Neuronal stem cell (in vitro differentiated cells): ENCODE data around the gene SPOCD1.

ENCODE experiments used
- DNase-seq: peaks from one replicate; pipeline ENCODE4 v3.0.0-alpha.2; 2013; ENCODE audit warnings: low spot score
- H2AFZ ChIP-seq: one replicate; pipeline ENCODE4 v1.6.1; 2013; ENCODE audit warnings: mild to moderate bottlenecking, low read length, inconsistent platforms
- H2AK5ac ChIP-seq: 2 replicates; pipeline ENCODE4 v1.6.1; 2013; ENCODE audit warnings: low read depth, mild to moderate bottlenecking, inconsistent platforms, low read length, moderate library complexity, mixed read lengths
- H2BK120ac ChIP-seq: 2 replicates; pipeline ENCODE4 v1.6.1; 2013; ENCODE audit warnings: low read depth, mild to moderate bottlenecking, inconsistent platforms, low read length, moderate library complexity, mixed read lengths
- H2BK12ac ChIP-seq: one replicate; pipeline ENCODE4 v1.6.1; 2013; ENCODE audit warnings: low read length, inconsistent platforms
- H2BK15ac ChIP-seq: 2 replicates; pipeline ENCODE4 v1.6.1; 2013; ENCODE audit warnings: mild to moderate bottlenecking, low read length, inconsistent platforms, mixed read lengths
- H2BK5ac ChIP-seq: one replicate; pipeline ENCODE4 v1.6.1; 2013; ENCODE audit warnings: inconsistent platforms, mild to moderate bottlenecking, low read length, moderate library complexity
- H3K14ac ChIP-seq: one replicate; pipeline ENCODE4 v1.6.1; 2013; ENCODE audit warnings: low read length, inconsistent platforms
- H3K18ac ChIP-seq: 2 replicates; pipeline ENCODE4 v1.6.1; 2013; ENCODE audit warnings: low read length, inconsistent platforms
- H3K23ac ChIP-seq: 2 replicates; pipeline ENCODE4 v1.6.1; 2013; ENCODE audit warnings: low read depth, mild to moderate bottlenecking, mixed read lengths, low read length, inconsistent platforms; ENCODE audit not compliant: poor library complexity
- H3K27ac ChIP-seq: replicated peaks from 3 replicates; pipeline ENCODE4 v1.5.1; 2013; ENCODE audit warnings: low read length, inconsistent platforms
- H3K27me3 ChIP-seq, 3 experiments: 2 replicates each; pipeline ENCODE4 v1.6.1; 2013; ENCODE audit warnings: low read length in 3 of 3, mild to moderate bottlenecking in 2 of 3, inconsistent platforms in 1 of 3, low read depth in 1 of 3, mixed read lengths in 1 of 3, moderate library complexity in 1 of 3; ENCODE audit not compliant: control insufficient read depth in 3 of 3, insufficient read depth in 3 of 3
- H3K36me3 ChIP-seq, 2 donors: replicated peaks in 1 of 2; 2 replicates each; pipeline ENCODE4 v1.6.1; 2013; ENCODE audit warnings: low read length in 2 of 2; ENCODE audit not compliant: control insufficient read depth in 2 of 2, insufficient read depth in 2 of 2
- H3K4ac ChIP-seq: 2 replicates; pipeline ENCODE4 v1.6.1; 2013; ENCODE audit warnings: inconsistent platforms, mild to moderate bottlenecking, low read length, moderate library complexity
- H3K4me1 ChIP-seq, 2 donors: 1 replicate in 1 of 2; 2 replicates in 1 of 2; pipeline ENCODE4 v1.6.1; 2013; ENCODE audit warnings: low read length in 2 of 2, low read depth in 1 of 2; ENCODE audit not compliant: control insufficient read depth in 2 of 2, insufficient read depth in 1 of 2
- H3K4me2 ChIP-seq: one replicate; pipeline ENCODE4 v1.6.1; 2013; ENCODE audit warnings: mild to moderate bottlenecking, low read length, inconsistent platforms; ENCODE audit not compliant: insufficient read depth, poor library complexity, severe bottlenecking
- H3K4me3 ChIP-seq, 2 donors: 2 replicates each; pipeline ENCODE4 v1.5.1; 2013; ENCODE audit warnings: low read length in 2 of 2, mild to moderate bottlenecking in 2 of 2, inconsistent platforms in 1 of 2, moderate library complexity in 1 of 2
- H3K79me1 ChIP-seq: one replicate; pipeline ENCODE4 v1.6.1; 2013; ENCODE audit warnings: low read depth, mild to moderate bottlenecking, inconsistent platforms, low read length, moderate library complexity
- H3K9ac ChIP-seq: one replicate; pipeline ENCODE4 v1.6.1; 2013; ENCODE audit warnings: mild to moderate bottlenecking, low read depth, low read length, inconsistent platforms; ENCODE audit not compliant: poor library complexity
- H3K9me3 ChIP-seq, 2 donors: replicated peaks in 1 of 2; 2 replicates each; pipeline versions ENCODE3 to v1.6.1; 2013; ENCODE audit warnings: low read length in 2 of 2, mild to moderate bottlenecking in 2 of 2, inconsistent platforms in 1 of 2, low read depth in 1 of 2, mixed read lengths in 1 of 2, moderate library complexity in 1 of 2; ENCODE audit not compliant: control insufficient read depth in 2 of 2, insufficient read depth in 1 of 2
- H4K8ac ChIP-seq: one replicate; pipeline ENCODE4 v1.6.1; 2013; ENCODE audit warnings: low read depth, mild to moderate bottlenecking, inconsistent platforms, low read length, moderate library complexity
- H4K91ac ChIP-seq: one replicate; pipeline ENCODE4 v1.6.1; 2013; ENCODE audit warnings: low read length, low read depth, mild to moderate bottlenecking, inconsistent platforms; ENCODE audit not compliant: poor library complexity
- WGBS, 2 donors: extraction: QIAGEN DNeasy Blood & Tissue Kit; methylation state at CpG; one replicate each; pipeline ENCODE4 v1.1.7; 2013; ENCODE audit warnings: missing lambda C conversion rate in 2 of 2, mixed read lengths in 1 of 2; ENCODE audit not compliant: insufficient read length in 2 of 2, insufficient replicate concordance in 1 of 2; ENCODE audit errors: extremely low coverage in 2 of 2; 5-methylcytosine and 5-hydroxymethylcytosine counted together

SPOCD1 gene

DNA sequence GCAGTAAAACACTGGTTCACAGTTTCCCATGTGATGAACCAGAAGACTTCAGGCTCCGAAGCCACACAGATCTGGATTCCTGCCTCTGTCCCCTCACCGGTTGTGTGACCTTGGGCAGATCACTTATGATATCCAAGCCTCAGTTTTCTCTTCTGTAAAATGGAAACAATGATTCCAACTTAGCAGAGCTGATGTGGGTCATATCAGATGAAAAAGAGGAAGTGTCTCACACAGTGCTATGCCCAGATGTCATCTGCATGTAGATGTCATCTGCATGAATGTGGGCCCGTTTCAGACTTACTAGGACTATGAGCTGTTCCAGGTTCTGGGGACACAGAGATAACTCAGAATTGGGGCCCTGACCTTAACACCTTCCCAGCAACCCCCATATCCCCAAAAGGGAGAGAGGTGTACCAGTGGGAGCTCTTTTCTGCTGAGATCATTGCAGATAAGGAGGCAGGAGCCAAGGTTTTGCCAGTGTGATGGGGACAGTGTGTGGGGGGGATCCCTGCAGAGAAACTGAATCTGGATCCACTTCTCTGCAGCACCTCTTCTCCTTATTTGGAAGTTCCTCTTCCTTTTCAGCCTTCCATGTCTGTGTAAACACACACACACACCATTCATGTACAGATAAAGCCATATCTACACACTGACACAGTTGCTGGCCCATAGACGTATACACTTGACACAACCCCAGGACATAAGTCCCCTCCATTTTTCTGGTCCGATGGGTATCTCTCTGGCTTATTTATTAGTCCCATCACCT, 46.7 kb downstream of the SPOCD1 start:
- no peak overlapping the region for H3K4me2 ChIP-seq
- DNase-seq = no peak
- H3K18ac ChIP-seq = no peak overlapping the region
- no peak overlapping the region for H2BK12ac ChIP-seq
- no peak overlapping the region for H3K14ac ChIP-seq
- no peak overlapping the region for H3K23ac ChIP-seq
- peaks cover 22 to 45% of the 10 kb centered on the region in 2 donors for H3K4me1 ChIP-seq
- no peak overlapping the region for H3K9ac ChIP-seq
- peaks cover 18 to 98% (median 39%) of the 10 kb centered on the region in 3 experiments for H3K27me3 ChIP-seq
- H2AFZ ChIP-seq = no peak overlapping the region
- no peaks in the 10 kb centered on the region for H3K36me3 ChIP-seq
- no peak overlapping the region for H2AK5ac ChIP-seq
- no peak overlapping the region for H3K27ac ChIP-seq
- no peak overlapping the region for H4K91ac ChIP-seq
- no peak overlapping the region for H2BK5ac ChIP-seq
- no peak overlapping the region for H2BK15ac ChIP-seq
- H3K79me1 ChIP-seq = peaks cover 2% of the 10 kb centered on the region
- H4K8ac ChIP-seq = no peak overlapping the region
- no CpG with 5 or more reads among the region's 5 CpGs for WGBS, 2 donors
- H3K4ac ChIP-seq = no peak overlapping the region
- H3K9me3 ChIP-seq = peaks cover 0 to 2% of the 10 kb centered on the region in 2 donors
- no peak overlapping the region for H3K4me3 ChIP-seq
- no peak overlapping the region for H2BK120ac ChIP-seq

DNA sequence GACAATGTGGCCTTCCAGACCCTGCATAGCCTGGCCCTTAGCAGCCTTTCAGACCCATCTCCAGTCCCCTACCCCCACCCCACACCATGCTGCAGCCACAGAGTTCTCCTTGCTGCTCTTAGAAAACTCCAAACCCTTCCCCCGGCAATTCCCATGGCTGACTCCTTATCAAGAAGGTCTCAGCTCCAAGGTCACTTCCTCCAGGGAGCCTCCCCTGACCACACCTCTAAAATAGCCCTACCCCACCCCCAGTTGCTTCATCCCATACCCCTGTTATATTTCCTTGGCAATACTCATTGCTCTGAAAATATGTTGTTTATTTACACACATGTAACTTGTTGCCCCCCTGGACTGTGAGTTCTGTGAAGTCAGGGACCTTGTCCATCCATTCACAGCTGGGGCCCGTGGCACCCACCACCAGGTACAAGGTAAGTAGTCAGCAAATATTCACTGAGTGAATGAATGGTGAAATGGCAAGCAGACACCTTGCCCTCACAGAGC, 47.4 kb downstream of the SPOCD1 start:
- H2BK5ac ChIP-seq = no peak overlapping the region
- no peak overlapping the region for H4K91ac ChIP-seq
- H2BK120ac ChIP-seq = no peak overlapping the region
- no peak overlapping the region for H3K27ac ChIP-seq
- H3K27me3 ChIP-seq = peaks cover 17 to 94% (median 33%) of the 10 kb centered on the region in 3 experiments
- no peaks in the 10 kb centered on the region for H3K36me3 ChIP-seq
- no peak overlapping the region for H3K14ac ChIP-seq
- no peak overlapping the region for H3K9ac ChIP-seq
- peaks cover 2% of the 10 kb centered on the region for H3K79me1 ChIP-seq
- no peak overlapping the region for H2BK12ac ChIP-seq
- H4K8ac ChIP-seq = no peak overlapping the region
- H2AFZ ChIP-seq = no peak overlapping the region
- no peak overlapping the region for H3K4me2 ChIP-seq
- H3K4ac ChIP-seq = no peak overlapping the region
- H3K18ac ChIP-seq = no peak overlapping the region
- WGBS, 2 donors = no CpG with 5 or more reads among the region's 2 CpGs
- H2AK5ac ChIP-seq = no peak overlapping the region
- no peak for DNase-seq
- H3K4me1 ChIP-seq = peaks cover 22 to 45% of the 10 kb centered on the region in 2 donors
- no peak overlapping the region for H3K23ac ChIP-seq
- H2BK15ac ChIP-seq = no peak overlapping the region
- H3K4me3 ChIP-seq = no peak overlapping the region
- peaks cover 0 to 2% of the 10 kb centered on the region in 2 donors for H3K9me3 ChIP-seq

DNA sequence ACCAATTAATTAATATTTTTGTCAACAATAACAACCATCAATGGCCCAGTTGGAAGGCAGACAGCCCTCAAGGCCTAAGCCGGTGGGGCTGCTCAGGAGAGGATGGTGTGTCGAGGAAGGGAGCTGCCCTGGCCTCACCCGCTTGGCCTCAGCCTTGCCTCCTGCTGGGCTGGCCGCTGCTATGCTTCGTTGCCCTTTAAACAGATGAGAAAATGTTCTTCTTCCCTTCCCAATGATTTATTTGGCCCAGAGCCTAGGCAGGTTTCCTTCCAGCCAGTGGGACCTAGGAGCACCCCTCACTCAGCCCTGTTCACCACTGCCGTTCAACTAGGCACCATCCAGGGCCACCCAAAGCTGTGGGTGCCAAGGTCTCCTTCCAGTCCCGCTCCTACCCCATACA, 48.6 kb downstream of the SPOCD1 start:
- H2BK15ac ChIP-seq = no peak overlapping the region
- H3K14ac ChIP-seq = no peak overlapping the region
- no peaks in the 10 kb centered on the region for H3K36me3 ChIP-seq
- H2AK5ac ChIP-seq = no peak overlapping the region
- no peak overlapping the region for H3K4me3 ChIP-seq
- H3K9ac ChIP-seq = no peak overlapping the region
- no peak for DNase-seq
- no peaks in the 10 kb centered on the region for H3K79me1 ChIP-seq
- no peak overlapping the region for H3K4me2 ChIP-seq
- no peak overlapping the region for H3K27ac ChIP-seq
- no peak overlapping the region for H3K4ac ChIP-seq
- no peak overlapping the region for H3K18ac ChIP-seq
- peak overlapping the region; percentile 43 for H2BK12ac ChIP-seq
- no CpG with 5 or more reads among the region's 7 CpGs for WGBS, 2 donors
- H4K91ac ChIP-seq = no peak overlapping the region
- H3K23ac ChIP-seq = no peak overlapping the region
- H3K4me1 ChIP-seq = peaks cover 27 to 41% of the 10 kb centered on the region in 2 donors
- H3K27me3 ChIP-seq = peaks cover 5 to 90% (median 28%) of the 10 kb centered on the region in 3 experiments
- H4K8ac ChIP-seq = no peak overlapping the region
- no peaks in the 10 kb centered on the region for H3K9me3 ChIP-seq
- no peak overlapping the region for H2AFZ ChIP-seq
- H2BK5ac ChIP-seq = no peak overlapping the region
- H2BK120ac ChIP-seq = no peak overlapping the region

- Histone ChIP-seq H3K14ac (no peak overlapping the region), H3K9ac (no peak overlapping the region), H3K4me1 (peaks cover 34 to 46% of the 10 kb centered on the region in 2 donors), H2AFZ (no peak overlapping the region), H3K9me3 (no peaks in the 10 kb centered on the region), H3K23ac (no peak overlapping the region), H3K18ac (peak overlapping the region; percentile 53), H2BK15ac (peak overlapping the region; percentile 14), H2AK5ac (peak overlapping the region; percentile 44), H2BK120ac (no peak overlapping the region), H2BK5ac (peak overlapping the region; percentile 14), H3K4me2 (no peak overlapping the region), H4K91ac (no peak overlapping the region), H3K4ac (no peak overlapping the region), H3K4me3 (no peak overlapping the region), H3K27me3 (peaks cover 0 to 76% (median 15%) of the 10 kb centered on the region in 3 experiments), H4K8ac (no peak overlapping the region), H3K79me1 (no peaks in the 10 kb centered on the region), H3K36me3 (no peaks in the 10 kb centered on the region), H3K27ac (peak overlapping the region; percentile 10), H2BK12ac (no peak overlapping the region)
- DNase-seq = no peak
- WGBS, 2 donors = no CpG with 5 or more reads among the region's 6 CpGs
Observed at GRCh38 chr1:31765516-31765915, 50.3 kb downstream of the SPOCD1 start.
